Nephron progenitor cell (in vitro differentiated cells): ENCODE results near the gene TOP2B.
A peak's percentile ranks its signal among the peaks of the same experiment; 100 is the strongest.

Experiments
- DNase-seq: peaks from one replicate; pipeline ENCODE4 v3.0.0; 2021
- H3K27ac Mint-ChIP-seq: 2 replicates; pipeline ENCODE4 v1.8.0; 2021; ENCODE audit warnings: mild to moderate bottlenecking, moderate library complexity, mixed read lengths
- H3K27me3 Mint-ChIP-seq: 2 replicates; pipeline ENCODE4 v1.8.0; 2021; ENCODE audit warnings: mild to moderate bottlenecking, low read depth, mixed read lengths; ENCODE audit not compliant: poor library complexity
- H3K36me3 Mint-ChIP-seq: 2 replicates; pipeline ENCODE4 v1.8.0; 2021; ENCODE audit warnings: low read depth, mixed read lengths
- H3K4me1 Mint-ChIP-seq: 2 replicates; pipeline ENCODE4 v1.8.0; 2021; ENCODE audit warnings: mixed read lengths
- H3K4me3 Mint-ChIP-seq: 2 replicates; pipeline ENCODE4 v1.8.0; 2021; ENCODE audit warnings: mild to moderate bottlenecking, moderate library complexity, mixed read lengths
- H3K9me3 Mint-ChIP-seq: 2 replicates; pipeline ENCODE4 v1.8.0; 2021; ENCODE audit warnings: mild to moderate bottlenecking, moderate library complexity, mixed read lengths
- TF ChIP-seq, protein P1 (sequence below): fragments of 200-600 bp; sonication (generic); IDR thresholded peaks from 2 replicates; pipeline ENCODE4 v1.5.0; 2021; ENCODE audit warnings: antibody characterized with exemption

TOP2B gene

DNA sequence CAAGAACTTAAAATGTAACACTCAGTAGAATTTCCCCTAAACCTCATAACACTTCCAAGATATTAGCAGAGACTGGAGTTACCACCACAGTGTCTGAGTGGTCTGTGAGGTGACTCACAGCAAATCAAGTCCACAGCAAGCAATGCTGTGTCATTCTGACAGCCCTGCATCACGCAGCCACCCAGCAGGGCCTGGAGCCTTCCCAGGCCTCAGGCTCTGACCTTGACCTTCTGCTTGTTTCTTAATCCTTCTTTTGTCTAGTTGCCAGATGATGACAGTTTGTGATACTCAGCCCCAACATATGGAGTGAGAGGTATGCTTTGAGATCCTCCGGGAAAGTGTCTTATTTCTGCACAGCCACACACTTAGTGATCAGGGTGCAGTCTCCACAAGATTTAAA lies 82.5 kb downstream of the TOP2B start:
- DNase-seq = no peak
- H3K4me1 Mint-ChIP-seq = peaks cover 33% of the 10 kb centered on the region
- peaks cover 4% of the 10 kb centered on the region for H3K36me3 Mint-ChIP-seq
- H3K27ac Mint-ChIP-seq = no peak overlapping the region
- no peak overlapping the region for H3K4me3 Mint-ChIP-seq
- H3K27me3 Mint-ChIP-seq = no peaks in the 10 kb centered on the region
- no peaks in the 10 kb centered on the region for H3K9me3 Mint-ChIP-seq
- TF ChIP-seq, protein P1, sequence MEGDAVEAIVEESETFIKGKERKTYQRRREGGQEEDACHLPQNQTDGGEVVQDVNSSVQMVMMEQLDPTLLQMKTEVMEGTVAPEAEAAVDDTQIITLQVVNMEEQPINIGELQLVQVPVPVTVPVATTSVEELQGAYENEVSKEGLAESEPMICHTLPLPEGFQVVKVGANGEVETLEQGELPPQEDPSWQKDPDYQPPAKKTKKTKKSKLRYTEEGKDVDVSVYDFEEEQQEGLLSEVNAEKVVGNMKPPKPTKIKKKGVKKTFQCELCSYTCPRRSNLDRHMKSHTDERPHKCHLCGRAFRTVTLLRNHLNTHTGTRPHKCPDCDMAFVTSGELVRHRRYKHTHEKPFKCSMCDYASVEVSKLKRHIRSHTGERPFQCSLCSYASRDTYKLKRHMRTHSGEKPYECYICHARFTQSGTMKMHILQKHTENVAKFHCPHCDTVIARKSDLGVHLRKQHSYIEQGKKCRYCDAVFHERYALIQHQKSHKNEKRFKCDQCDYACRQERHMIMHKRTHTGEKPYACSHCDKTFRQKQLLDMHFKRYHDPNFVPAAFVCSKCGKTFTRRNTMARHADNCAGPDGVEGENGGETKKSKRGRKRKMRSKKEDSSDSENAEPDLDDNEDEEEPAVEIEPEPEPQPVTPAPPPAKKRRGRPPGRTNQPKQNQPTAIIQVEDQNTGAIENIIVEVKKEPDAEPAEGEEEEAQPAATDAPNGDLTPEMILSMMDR = no peak

DNA sequence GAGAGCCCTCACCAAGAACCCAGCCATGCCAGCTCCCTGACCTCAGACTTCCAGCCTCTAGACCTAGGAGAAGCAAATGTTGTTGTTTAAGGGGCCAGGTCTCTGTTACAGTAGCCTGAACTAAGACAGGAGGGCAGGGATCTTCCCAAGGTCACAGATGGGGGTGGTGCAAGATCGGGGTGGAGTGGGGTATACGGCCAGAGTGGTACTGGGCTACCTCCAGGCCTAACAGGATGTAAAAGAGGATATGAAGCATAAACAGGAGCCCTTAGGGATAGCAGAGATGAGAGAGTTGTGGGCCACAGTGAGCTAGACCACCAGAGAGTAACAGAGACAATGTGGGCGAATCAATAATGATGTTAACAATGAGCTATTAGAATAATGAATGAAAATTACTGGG lies 82.9 kb downstream of the TOP2B start:
- H3K27ac Mint-ChIP-seq = no peak overlapping the region

DNA sequence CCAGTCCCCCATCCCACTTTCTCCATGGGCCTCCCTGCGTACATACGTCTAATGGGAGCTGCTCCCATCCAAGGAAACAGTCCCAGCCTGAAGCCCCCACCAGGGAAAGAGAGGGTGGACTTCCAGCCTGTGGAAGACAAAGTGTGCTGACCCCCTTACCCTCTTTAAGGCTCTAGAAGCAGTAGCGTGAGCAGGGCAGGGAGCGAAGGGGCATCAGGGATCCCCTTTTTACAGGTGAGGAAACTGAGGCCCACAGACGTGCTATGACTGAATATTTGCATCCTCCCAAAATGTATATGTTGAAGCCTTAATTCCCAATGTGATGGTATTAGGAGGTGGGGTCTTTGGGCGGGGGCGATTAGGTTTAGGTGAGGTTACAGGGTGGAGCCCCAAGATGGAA lies 83.4 kb downstream of the TOP2B start:
- Mint-ChIP-seq H3K27ac (no peak overlapping the region), H3K27me3 (no peaks in the 10 kb centered on the region), H3K4me3 (no peak overlapping the region), H3K4me1 (peaks cover 30% of the 10 kb centered on the region), H3K9me3 (no peaks in the 10 kb centered on the region), H3K36me3 (peaks cover 11% of the 10 kb centered on the region)
- no peak for DNase-seq
- TF ChIP-seq, protein P1 = no peak

More for the DNA sequence above, 82.9 kb downstream of the TOP2B start:
- Mint-ChIP-seq H3K36me3 (peaks cover 7% of the 10 kb centered on the region), H3K4me1 (peaks cover 33% of the 10 kb centered on the region), H3K27me3 (no peaks in the 10 kb centered on the region), H3K4me3 (no peak overlapping the region), H3K9me3 (no peaks in the 10 kb centered on the region)
- DNase-seq = no peak
- TF ChIP-seq, protein P1 = no peak

DNA sequence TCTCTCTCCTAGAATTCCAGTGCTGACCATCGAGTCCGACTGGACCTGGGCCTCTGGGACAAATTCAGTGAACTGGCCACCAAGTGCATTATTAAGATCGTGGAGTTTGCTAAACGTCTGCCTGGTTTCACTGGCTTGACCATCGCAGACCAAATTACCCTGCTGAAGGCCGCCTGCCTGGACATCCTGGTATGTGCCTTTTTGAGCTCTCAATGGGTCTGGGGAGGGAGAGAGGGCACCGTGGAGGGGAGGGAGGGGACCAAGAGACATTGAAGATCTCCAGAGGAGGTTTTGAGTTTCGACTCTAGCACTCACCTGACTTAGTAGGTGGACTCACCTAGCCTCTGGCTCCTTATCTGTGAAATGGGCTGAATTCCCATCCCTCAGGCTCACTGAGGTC lies 84.2 kb downstream of the TOP2B start:
- peak overlapping the region; percentile 63 for H3K27ac Mint-ChIP-seq
- no peaks in the 10 kb centered on the region for H3K27me3 Mint-ChIP-seq

GRCh38 chr3:25578059-25578458 lies 86.6 kb downstream of the TOP2B start:
- Mint-ChIP-seq H3K9me3 (no peaks in the 10 kb centered on the region), H3K36me3 (peaks cover 11% of the 10 kb centered on the region), H3K27me3 (peaks cover 6% of the 10 kb centered on the region), H3K27ac (no peak overlapping the region), H3K4me3 (no peak overlapping the region), H3K4me1 (peaks cover 28% of the 10 kb centered on the region)
- TF ChIP-seq, protein P1 = no peak
- DNase-seq = no peak

More for the DNA sequence above, 84.2 kb downstream of the TOP2B start:
- Mint-ChIP-seq H3K4me3 (no peak overlapping the region), H3K4me1 (peaks cover 22% of the 10 kb centered on the region), H3K36me3 (peaks cover 11% of the 10 kb centered on the region), H3K9me3 (no peaks in the 10 kb centered on the region)
- no peak for DNase-seq
- TF ChIP-seq, protein P1 = no peak

GRCh38 chr3:25576831-25577454 lies 87.8 kb downstream of the TOP2B start:
- TF ChIP-seq, protein P1 = no peak
- H3K27ac Mint-ChIP-seq = no peak overlapping the region
- no peak for DNase-seq
- H3K27me3 Mint-ChIP-seq = peaks cover 6% of the 10 kb centered on the region
- H3K36me3 Mint-ChIP-seq = peaks cover 11% of the 10 kb centered on the region
- H3K4me1 Mint-ChIP-seq = peaks cover 28% of the 10 kb centered on the region
- H3K4me3 Mint-ChIP-seq = no peak overlapping the region
- H3K9me3 Mint-ChIP-seq = no peaks in the 10 kb centered on the region
